ENCODE data around the gene IFT81.
"Not testable (repeated sequence)": the region's sequence is repeated elsewhere in the genome, so short reads cannot be mapped to it uniquely, and the experiment has no call there.

DNA sequence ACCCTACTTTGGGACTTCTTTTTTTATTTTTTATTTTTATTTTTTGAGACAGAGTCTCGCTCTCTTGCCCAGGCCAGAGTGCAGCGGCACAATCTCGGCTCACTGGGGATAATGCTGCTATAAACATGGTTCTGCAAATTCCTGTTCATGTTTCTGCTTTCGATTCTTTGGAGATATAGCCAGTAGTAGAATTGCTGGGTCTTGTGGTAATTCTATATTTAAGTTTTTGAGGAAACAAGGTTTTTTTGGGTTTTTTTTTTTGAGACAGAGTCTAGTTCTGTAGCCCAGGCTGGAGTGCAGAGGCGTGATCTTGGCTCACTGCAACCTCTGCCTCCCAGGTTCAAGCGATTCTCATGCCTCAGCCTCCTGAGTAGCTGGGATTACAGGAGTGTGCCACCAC lies 35.9 kb upstream of the IFT81 start:
- TF ChIP-seq SUZ12 (IDR thresholded peaks at IDR 0.05; ENCODE audit: extremely low read depth, insufficient read depth, insufficient read length); ZNF274 (IDR thresholded peaks at IDR 0.05; ENCODE audit: low read depth, low read length); YY1 (IDR thresholded peaks at IDR 0.05; ENCODE audit: insufficient read depth, insufficient read length): not testable (repeated sequence)
